ACHN (cell line): ENCODE measurements around the gene MAGEB1.
A peak's percentile ranks its signal among the peaks of the same experiment; 100 is the strongest.

Experiments
- DNase-seq: peaks from one replicate; pipeline ENCODE4 v3.0.0-alpha.2; 2015
- in situ Hi-C: cut with HindIII; loops from 2 replicates; pipeline ENCODE4 v1.10.0; 2017; ENCODE audit warnings: low sequenced_read_pairs, low pct_ligation_motif_present, low pct_unique_long_range_greater_than_20kb

MAGEB1 gene

DNA sequence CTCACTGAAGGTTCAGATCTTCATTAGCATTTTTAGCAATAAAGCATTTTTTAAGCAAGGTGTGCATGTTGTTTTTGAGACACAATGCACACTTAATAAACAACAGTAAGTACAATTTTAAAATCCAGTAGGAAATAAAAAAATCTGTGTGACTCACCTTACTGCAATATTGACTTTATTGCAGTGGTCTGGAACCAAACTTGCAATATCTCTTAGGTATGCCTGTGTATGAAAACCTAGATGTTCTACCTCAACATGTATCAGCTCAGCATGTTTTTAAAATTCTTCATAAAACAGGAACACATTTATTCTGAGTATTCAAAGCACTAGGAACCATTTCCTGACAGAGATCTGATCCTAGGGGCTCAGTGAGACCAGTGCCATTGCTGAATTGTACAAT, 35.6 kb downstream of the MAGEB1 start:
- peak; percentile 1 for DNase-seq
- in situ Hi-C loops: no loop called here

DNA sequence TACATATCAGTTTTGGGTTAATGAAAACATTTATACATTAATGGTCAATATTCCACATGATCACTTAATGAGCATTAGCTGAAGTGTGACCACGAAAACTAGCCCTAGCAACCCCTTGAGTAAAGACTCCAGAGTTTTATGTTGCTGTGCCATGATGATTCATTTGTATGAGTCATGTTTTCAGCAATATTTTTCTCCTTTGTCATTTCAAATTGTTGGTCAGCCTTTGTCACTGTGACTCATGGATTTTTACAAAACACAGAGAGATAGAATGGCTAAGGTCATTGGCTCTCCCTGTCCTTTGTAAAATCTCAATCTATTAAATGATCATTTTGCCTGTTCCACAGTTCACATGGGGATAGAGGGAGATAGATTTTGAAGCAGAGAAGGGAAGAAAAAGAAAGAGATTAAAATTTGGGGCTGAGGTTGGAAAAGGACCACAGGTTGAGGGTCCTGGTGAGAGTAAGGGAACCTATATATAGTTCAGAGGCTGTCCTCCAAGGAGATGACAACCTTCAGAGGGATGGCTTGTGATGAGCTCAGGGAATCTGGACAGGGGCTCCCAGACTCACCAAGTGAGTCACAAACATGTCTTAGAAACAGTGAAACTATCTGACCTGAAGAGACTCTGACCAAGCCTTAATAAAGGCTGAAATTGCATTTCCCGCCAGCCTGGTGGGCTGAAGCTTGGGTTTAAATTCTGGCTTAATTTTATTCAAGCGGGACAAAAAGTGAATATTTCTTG, 36.7 kb downstream of the MAGEB1 start:
- peak; percentile 81 for DNase-seq
- in situ Hi-C loops: no loop called here

DNA sequence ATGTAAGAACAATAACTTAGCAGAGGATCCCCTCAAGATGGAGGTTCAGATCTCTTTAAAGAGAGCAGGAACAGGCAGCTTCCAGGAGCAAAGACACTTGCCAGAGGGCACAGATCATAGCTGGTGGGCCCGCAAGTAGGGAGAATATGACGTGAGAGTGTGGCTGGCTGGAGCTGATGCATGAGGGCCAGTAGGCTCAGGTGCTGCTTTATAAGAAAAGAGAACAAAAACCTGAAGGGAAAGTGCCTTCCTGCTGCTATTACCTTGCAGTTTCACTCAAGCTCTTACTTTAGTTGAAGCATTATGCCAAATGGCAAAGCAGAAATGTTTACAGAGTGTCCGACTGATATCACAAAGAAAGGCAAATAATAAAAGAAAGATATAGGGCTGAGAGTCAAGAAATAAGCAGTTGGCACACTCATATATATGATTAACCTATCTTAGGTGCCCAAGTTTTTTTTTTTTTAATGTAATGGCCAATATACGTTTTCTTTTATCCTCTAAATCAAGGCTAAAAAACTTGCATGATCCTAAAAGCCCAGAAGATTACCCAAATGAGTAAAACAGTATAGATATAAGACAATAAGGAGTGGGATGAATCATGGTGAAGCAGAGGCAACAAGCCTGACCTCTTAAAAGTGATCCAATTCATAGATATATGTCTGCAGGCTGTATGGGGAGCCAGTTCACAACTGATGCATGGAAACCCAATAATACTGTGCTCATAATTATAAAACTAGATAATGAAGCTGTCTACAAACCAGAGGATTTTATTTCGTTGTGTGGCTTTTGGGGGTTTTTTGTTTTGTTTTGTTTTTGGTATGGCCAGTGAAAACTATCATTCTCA, 49.7 kb downstream of the MAGEB1 start:
- in situ Hi-C loops: no loop called here
- DNase-seq: no peak

DNA sequence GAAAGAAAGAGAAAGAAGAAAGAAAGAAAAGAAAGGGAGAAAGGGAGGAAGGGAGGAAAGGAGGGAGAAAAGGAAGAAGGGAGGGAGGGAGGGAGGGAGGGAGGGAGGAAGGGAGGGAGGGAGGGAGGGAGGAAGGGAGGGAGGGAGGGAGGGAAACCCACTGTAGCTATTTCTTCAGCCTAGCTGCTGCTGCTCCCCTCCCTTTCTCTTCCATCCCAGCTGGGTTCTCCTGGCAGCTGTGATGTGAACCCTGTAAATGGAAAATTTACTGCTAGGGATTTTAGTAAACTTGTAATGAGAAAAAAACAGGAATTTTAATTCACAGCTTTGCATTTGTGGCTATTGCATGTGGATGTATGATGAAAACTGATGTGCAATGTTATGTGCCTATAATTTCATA, 54.3 kb downstream of the MAGEB1 start:
- in situ Hi-C loops: no loop called here
- no peak for DNase-seq
